ENCODE measurements around the gene LGI4.

The LGI4 gene

DNA sequence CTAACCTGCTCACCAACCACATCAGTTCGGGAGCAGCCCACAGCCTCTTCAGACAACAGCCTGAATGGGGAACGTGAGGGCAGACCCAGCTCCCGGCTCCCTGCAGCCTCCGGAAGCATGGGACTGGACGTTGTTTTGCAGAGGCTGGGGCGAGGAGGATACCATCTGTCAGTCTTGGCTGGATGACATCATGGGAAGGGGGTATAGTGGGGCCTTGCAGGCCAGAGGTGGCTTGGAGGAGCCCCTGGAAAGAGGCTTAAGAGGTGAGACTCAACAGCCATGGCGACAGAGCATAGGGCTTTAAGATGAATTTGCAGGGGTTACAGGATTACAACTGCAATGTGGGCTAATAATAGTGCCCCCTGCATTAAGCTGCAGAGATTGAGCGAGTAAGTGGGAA, 17.7 kb downstream of the LGI4 start:
- Histone ChIP-seq H3K79me2 (ENCODE audit: insufficient read depth, low read length) (no peaks in the 10 kb centered on the region), H3K4me2 (ENCODE audit: low read length) (no peak overlapping the region)

DNA sequence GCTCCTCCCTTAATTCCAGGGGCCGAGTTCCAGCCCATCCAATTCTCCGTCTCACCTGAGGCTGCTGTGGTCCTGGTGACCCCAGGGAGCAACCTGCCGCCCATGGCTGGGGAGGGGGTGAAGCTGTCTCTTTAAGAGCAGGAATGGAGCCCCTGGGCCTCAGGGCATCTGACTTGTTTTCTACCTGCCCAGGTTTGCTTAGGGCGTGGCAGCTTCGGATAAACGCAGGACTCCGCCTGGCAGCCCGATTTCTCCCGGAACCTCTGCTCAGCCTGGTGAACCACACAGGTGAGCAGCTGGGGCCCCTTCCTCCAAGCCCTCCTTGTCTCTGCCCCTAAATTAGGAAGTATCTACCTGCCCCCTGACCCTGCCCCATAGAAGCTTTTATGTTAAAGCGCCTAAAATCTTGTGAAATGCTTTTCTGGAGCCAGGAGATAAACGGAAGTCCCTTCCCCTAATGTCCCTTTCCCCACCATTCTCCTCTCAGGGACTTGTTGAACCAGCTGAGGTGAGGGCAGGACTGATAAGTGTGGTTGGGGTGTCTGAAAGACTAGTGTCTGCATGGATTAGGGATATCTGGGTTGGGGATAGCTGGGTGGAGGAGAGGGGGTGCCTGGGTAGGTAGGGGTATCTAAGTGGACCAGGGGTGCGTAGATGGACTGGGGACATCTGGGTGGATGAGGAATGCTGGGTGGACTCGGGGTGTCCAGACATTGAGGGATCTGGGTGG, 18.6 kb downstream of the LGI4 start:
- H3K27me3 ChIP-seq (ENCODE audit: insufficient read depth, low read length), result no peaks in the 10 kb centered on the region; the same call in 1 of the 2 replicates
- no peaks in the 10 kb centered on the region for H3K9me3 ChIP-seq (ENCODE audit: low read length)
- H3K4me3 ChIP-seq (ENCODE audit: low read depth, low read length, poor library complexity, severe bottlenecking), result no peak overlapping the region
- no peaks in the 10 kb centered on the region for H3F3A ChIP-seq (ENCODE audit: insufficient read depth, low read length)
- no peaks in the 10 kb centered on the region for H3K79me2 ChIP-seq (ENCODE audit: insufficient read depth, low read length)
- H3K27ac ChIP-seq (ENCODE audit: low read depth, low read length, poor library complexity, severe bottlenecking), result no peak overlapping the region
- no peak overlapping the region for H3K4me2 ChIP-seq (ENCODE audit: low read length)
- TF ChIP-seq, protein P1, sequence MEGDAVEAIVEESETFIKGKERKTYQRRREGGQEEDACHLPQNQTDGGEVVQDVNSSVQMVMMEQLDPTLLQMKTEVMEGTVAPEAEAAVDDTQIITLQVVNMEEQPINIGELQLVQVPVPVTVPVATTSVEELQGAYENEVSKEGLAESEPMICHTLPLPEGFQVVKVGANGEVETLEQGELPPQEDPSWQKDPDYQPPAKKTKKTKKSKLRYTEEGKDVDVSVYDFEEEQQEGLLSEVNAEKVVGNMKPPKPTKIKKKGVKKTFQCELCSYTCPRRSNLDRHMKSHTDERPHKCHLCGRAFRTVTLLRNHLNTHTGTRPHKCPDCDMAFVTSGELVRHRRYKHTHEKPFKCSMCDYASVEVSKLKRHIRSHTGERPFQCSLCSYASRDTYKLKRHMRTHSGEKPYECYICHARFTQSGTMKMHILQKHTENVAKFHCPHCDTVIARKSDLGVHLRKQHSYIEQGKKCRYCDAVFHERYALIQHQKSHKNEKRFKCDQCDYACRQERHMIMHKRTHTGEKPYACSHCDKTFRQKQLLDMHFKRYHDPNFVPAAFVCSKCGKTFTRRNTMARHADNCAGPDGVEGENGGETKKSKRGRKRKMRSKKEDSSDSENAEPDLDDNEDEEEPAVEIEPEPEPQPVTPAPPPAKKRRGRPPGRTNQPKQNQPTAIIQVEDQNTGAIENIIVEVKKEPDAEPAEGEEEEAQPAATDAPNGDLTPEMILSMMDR (IDR thresholded peaks at IDR 0.05; ENCODE audit: low read length), result no peak
- TF ChIP-seq EZH2 (IDR thresholded peaks at IDR 0.05; ENCODE audit: borderline replicate concordance, low read length), result no peak
- H3K9me2 ChIP-seq (ENCODE audit: low read depth, low read length), result no peaks in the 10 kb centered on the region
- no peaks in the 10 kb centered on the region for H3K36me3 ChIP-seq (ENCODE audit: insufficient read depth, low read length)
- no peak overlapping the region for H2AFZ ChIP-seq (ENCODE audit: low read length)
- no peaks in the 10 kb centered on the region for H4K20me1 ChIP-seq (ENCODE audit: insufficient read depth, low read length)
- H3K9ac ChIP-seq (ENCODE audit: low read length), result no peak overlapping the region
- H3K4me1 ChIP-seq (ENCODE audit: insufficient read depth, low read length, severe bottlenecking), result no peaks in the 10 kb centered on the region

More for the DNA sequence above, 17.7 kb downstream of the LGI4 start:
- Histone ChIP-seq H4K20me1 (ENCODE audit: insufficient read depth, low read length) (no peaks in the 10 kb centered on the region), H3K4me1 (ENCODE audit: insufficient read depth, low read length, severe bottlenecking) (no peaks in the 10 kb centered on the region), H3K4me3 (ENCODE audit: low read depth, low read length, poor library complexity, severe bottlenecking) (no peak overlapping the region), H3K9me2 (ENCODE audit: low read depth, low read length) (no peaks in the 10 kb centered on the region), H3K9ac (ENCODE audit: low read length) (no peak overlapping the region), H3K27ac (ENCODE audit: low read depth, low read length, poor library complexity, severe bottlenecking) (no peak overlapping the region), H3K9me3 (ENCODE audit: low read length) (no peaks in the 10 kb centered on the region), H3F3A (ENCODE audit: insufficient read depth, low read length) (no peaks in the 10 kb centered on the region), H2AFZ (ENCODE audit: low read length) (no peak overlapping the region), H3K36me3 (ENCODE audit: insufficient read depth, low read length) (no peaks in the 10 kb centered on the region), H3K27me3 (ENCODE audit: insufficient read depth, low read length) (no peaks in the 10 kb centered on the region; the same call in 1 of the 2 replicates)
- TF ChIP-seq, protein P1 (IDR thresholded peaks at IDR 0.05; ENCODE audit: low read length), result no peak
- no peak for TF ChIP-seq EZH2 (IDR thresholded peaks at IDR 0.05; ENCODE audit: borderline replicate concordance, low read length)

DNA sequence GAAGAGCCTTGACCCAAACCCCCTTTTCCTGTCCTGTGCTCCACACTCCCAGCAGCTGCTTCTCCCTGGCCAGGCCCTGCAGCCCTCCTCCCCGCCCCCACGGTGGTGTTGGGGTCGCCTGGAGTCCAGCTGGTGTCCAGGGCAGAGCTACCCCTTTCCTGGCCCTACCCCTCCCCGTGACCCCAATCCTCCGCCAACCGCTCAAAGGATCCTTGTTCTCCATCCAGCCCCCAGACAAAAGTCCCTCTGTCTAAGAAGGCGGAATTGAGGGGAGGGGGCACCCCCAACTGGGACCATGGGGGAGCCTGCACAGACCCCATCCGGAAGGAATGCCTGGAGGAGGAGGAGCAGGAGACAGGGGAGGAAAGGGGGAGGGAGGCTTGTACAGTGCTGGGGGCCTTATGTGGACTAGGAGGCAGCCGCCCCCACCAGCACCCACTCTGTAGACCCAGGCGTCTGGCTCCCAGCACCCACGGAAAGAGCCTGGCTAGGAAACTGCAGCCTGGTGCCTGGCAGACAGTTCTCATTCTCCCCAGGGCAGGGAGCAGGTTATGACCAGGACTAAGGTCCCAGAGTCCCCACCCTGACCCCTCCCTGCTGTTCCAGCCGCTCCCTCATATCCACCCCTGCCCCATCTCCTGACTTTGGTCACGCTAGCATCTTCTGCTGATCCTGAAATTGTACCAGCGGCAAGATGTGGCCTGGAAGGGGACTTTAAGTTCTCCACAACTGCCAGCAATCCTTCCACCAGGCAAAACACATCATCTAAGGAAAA, 19.5 kb downstream of the LGI4 start, which contains the start of gene FXYD3:
Gene FXYD3, plus strand, starts transcription at position 647 of the 775 bp plus-strand sequence. CDS start 3,554 bp downstream, outside the sequence.
- no peak for TF ChIP-seq EZH2 (IDR thresholded peaks at IDR 0.05; ENCODE audit: borderline replicate concordance, low read length)
- TF ChIP-seq, protein P1 (IDR thresholded peaks at IDR 0.05; ENCODE audit: low read length), result no peak
- no peaks in the 10 kb centered on the region for H3K79me2 ChIP-seq (ENCODE audit: insufficient read depth, low read length)
- no peaks in the 10 kb centered on the region for H3K9me3 ChIP-seq (ENCODE audit: low read length)
- no peak within 1 kb of the TSS for H3K4me3 ChIP-seq (ENCODE audit: low read depth, low read length, poor library complexity, severe bottlenecking)
- no peaks in the 10 kb centered on the region for H3K36me3 ChIP-seq (ENCODE audit: insufficient read depth, low read length)
- H3K4me2 ChIP-seq (ENCODE audit: low read length), result peak within 1 kb of the TSS; percentile 31; the same call in 1 of the 2 replicates
- no peak within 1 kb of the TSS for H3K27ac ChIP-seq (ENCODE audit: low read depth, low read length, poor library complexity, severe bottlenecking)
- H3K9me2 ChIP-seq (ENCODE audit: low read depth, low read length), result no peaks in the 10 kb centered on the region
- H4K20me1 ChIP-seq (ENCODE audit: insufficient read depth, low read length), result no peaks in the 10 kb centered on the region
- no peaks in the 10 kb centered on the region; the same call in 1 of the 2 replicates for H3K27me3 ChIP-seq (ENCODE audit: insufficient read depth, low read length)
- H2AFZ ChIP-seq (ENCODE audit: low read length), result no peak within 1 kb of the TSS
- H3K9ac ChIP-seq (ENCODE audit: low read length), result no peak within 1 kb of the TSS
- no peaks in the 10 kb centered on the region for H3K4me1 ChIP-seq (ENCODE audit: insufficient read depth, low read length, severe bottlenecking)
- no peaks in the 10 kb centered on the region for H3F3A ChIP-seq (ENCODE audit: insufficient read depth, low read length)
